Sigmoid colon (tissue), 4 donors: ENCODE measurements around the gene MIXL1.

ENCODE experiments used
- CTCF ChIP-seq, 4 experiments: fragments of 450-650 bp in 3 of 4; fragments of 200-600 bp in 1 of 4; IDR thresholded peaks; one replicate each; pipeline ENCODE4 v1.5.1; 2016 to 2019; ENCODE audit warnings: antibody characterized with exemption in 4 of 4, mild to moderate bottlenecking in 3 of 4, moderate library complexity in 2 of 4
- EP300 ChIP-seq, 4 donors: sonication (generic); formaldehyde crosslinking; IDR thresholded peaks; one replicate each; pipeline ENCODE4 v1.6.1; 2017; ENCODE audit warnings: antibody characterized with exemption in 4 of 4
- POLR2A ChIP-seq, 2 donors: fragments of 450-650 bp; IDR thresholded peaks; one replicate each; pipeline ENCODE4 v1.6.1; 2016; ENCODE audit warnings: antibody characterized with exemption in 2 of 2, mild to moderate bottlenecking in 2 of 2, moderate library complexity in 2 of 2

- no peak for TF ChIP-seq EP300 (IDR thresholded peaks at IDR 0.05)
- no peak for TF ChIP-seq CTCF (IDR thresholded peaks at IDR 0.05)
- TF ChIP-seq POLR2A (IDR thresholded peaks at IDR 0.05) = no peak
These were observed 8.2 kb upstream of the MIXL1 start for GRCh38 chr1:226215239-226215638.
